Measurements from ENCODE around the gene ENPP1. TPM values are rescaled to one million over a fixed set of nuclear protein-coding genes. Genes with fewer than 3 reads are reported as not detected.

ENPP1 gene
- total RNA-seq, 1 donor from 2014 or later, result 4.5 TPM

GRCh38 chr6:131929976-131930375 lies 122.2 kb downstream of the ENPP1 start:
- intact Hi-C loops (cut with DNase I), result loop anchor here (5.0 kb wide), 2 partner anchors 232 to 552 kb away; no protein-coding TSS in a partner anchor
- peaks cover 0 to 8% of the 10 kb centered on the region in 2 donors for H3K4me1 ChIP-seq
- no peak overlapping the region for H3K4me3 ChIP-seq
- DNase-seq (ENCODE audit: low spot score in 2 of 2), result no peak
- H3K9me3 ChIP-seq, result no peaks in the 10 kb centered on the region
- no peak overlapping the region for H3K27ac ChIP-seq
- TF ChIP-seq CTCF (IDR thresholded peaks at IDR 0.05), result no peak
- H3K36me3 ChIP-seq, result no peaks in the 10 kb centered on the region
- H3K27me3 ChIP-seq, result no peaks in the 10 kb centered on the region

GRCh38 chr6:131931063-131931750 lies 123.4 kb downstream of the ENPP1 start:
- no peaks in the 10 kb centered on the region for H3K36me3 ChIP-seq
- no peaks in the 10 kb centered on the region for H3K9me3 ChIP-seq
- DNase-seq (ENCODE audit: low spot score in 2 of 2), result no peak
- TF ChIP-seq CTCF (IDR thresholded peaks at IDR 0.05), result no peak
- intact Hi-C loops (cut with DNase I), result no loop called here
- no peak overlapping the region for H3K4me3 ChIP-seq
- H3K4me1 ChIP-seq, result peaks cover 0 to 8% of the 10 kb centered on the region in 2 donors
- H3K27ac ChIP-seq, result peak overlapping the region in 1 of 2 donors; percentile 16
- H3K27me3 ChIP-seq, result no peaks in the 10 kb centered on the region

GRCh38 chr6:131936156-131936555 lies 128.3 kb downstream of the ENPP1 start:
- Histone ChIP-seq H3K27me3 (no peaks in the 10 kb centered on the region), H3K9me3 (no peaks in the 10 kb centered on the region), H3K36me3 (no peaks in the 10 kb centered on the region), H3K27ac (no peak overlapping the region), H3K4me3 (no peak overlapping the region), H3K4me1 (peaks cover 0 to 6% of the 10 kb centered on the region in 2 donors)
- no peak for TF ChIP-seq CTCF (IDR thresholded peaks at IDR 0.05)
- DNase-seq (ENCODE audit: low spot score in 2 of 2), result no peak
- intact Hi-C loops (cut with DNase I), result no loop called here

GRCh38 chr6:131937226-131937625 lies 129.4 kb downstream of the ENPP1 start:
- intact Hi-C loops (cut with DNase I), result no loop called here

GRCh38 chr6:131937703-131938631 lies 130.1 kb downstream of the ENPP1 start:
- no peaks in the 10 kb centered on the region for H3K27me3 ChIP-seq
- no peak overlapping the region for H3K27ac ChIP-seq
- H3K4me3 ChIP-seq, result no peak overlapping the region
- intact Hi-C loops (cut with DNase I), result no loop called here
- H3K9me3 ChIP-seq, result no peaks in the 10 kb centered on the region
- no peak for TF ChIP-seq CTCF (IDR thresholded peaks at IDR 0.05)
- no peak for DNase-seq (ENCODE audit: low spot score in 2 of 2)
- no peaks in the 10 kb centered on the region for H3K4me1 ChIP-seq
- no peaks in the 10 kb centered on the region for H3K36me3 ChIP-seq

More at GRCh38 chr6:131937226-131937625, 129.4 kb downstream of the ENPP1 start:
- H3K27me3 ChIP-seq, result no peaks in the 10 kb centered on the region
- no peak for TF ChIP-seq CTCF (IDR thresholded peaks at IDR 0.05)
- no peaks in the 10 kb centered on the region for H3K9me3 ChIP-seq
- H3K36me3 ChIP-seq, result no peaks in the 10 kb centered on the region
- no peak overlapping the region for H3K4me3 ChIP-seq
- H3K27ac ChIP-seq, result no peak overlapping the region
- H3K4me1 ChIP-seq, result no peaks in the 10 kb centered on the region
- DNase-seq (ENCODE audit: low spot score in 2 of 2), result no peak

Other genes with a start within 250 kb of the ENPP1 start
- not detected for gene ARG1, start 234.8 kb upstream of the ENPP1 start, total RNA-seq
- 20.4 TPM for gene MED23, start 179.8 kb upstream of the ENPP1 start, total RNA-seq
- not detected for gene ENPP3, start 170.7 kb upstream of the ENPP1 start, total RNA-seq
- gene OR2A4, start 106.6 kb upstream of the ENPP1 start, total RNA-seq, result not detected
- not detected for gene CTAGE9, start 97.0 kb upstream of the ENPP1 start, total RNA-seq
- gene CCN2, start 143.4 kb downstream of the ENPP1 start, total RNA-seq, result 916 TPM

All from ascending aorta (tissue), 2 donors.